Measurements from ENCODE around the gene LEF1. TPM values are rescaled to one million over a fixed set of nuclear protein-coding genes. Genes with fewer than 3 reads are reported as not detected.

Gene LEF1
- total RNA-seq, 1 experiment from 2014 or later, result 0.79 TPM

DNA sequence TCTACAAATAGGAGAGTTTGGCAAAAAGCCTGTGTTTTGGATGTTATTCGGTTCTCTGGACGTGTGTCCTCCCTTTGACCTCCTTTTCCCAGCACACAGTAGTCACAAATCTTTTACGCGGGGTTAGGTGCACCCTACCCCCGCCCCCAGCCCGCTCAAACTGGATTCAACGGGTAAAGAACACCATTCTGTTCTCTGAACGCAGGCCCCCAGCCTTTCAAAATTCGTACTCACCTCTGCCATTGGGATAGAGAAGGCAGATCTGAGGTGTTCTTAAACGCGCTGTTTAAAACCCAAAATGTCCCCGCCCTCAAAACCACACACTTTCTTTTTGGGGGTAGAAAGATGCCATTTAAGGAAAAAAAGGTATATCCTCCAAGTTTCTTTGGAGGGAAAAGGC lies 2.7 kb downstream of the LEF1 start:
- Histone ChIP-seq H3K4me2 (ENCODE audit: low read length) (no peak overlapping the region), H3K4me1 (ENCODE audit: control insufficient read depth in 1 of 2, insufficient read depth in 2 of 2, low read length in 2 of 2) (no peaks in the 10 kb centered on the region), H3K36me3 (ENCODE audit: control insufficient read depth in 1 of 2, insufficient read depth in 2 of 2, low read length in 2 of 2) (no peaks in the 10 kb centered on the region), H3K4me3 (replicated peaks in 1 of 2; ENCODE audit: low read depth in 1 of 2, low read length in 2 of 2) (no peak overlapping the region), H3K27me3 (ENCODE audit: insufficient read depth, low read length) (peaks cover 13% of the 10 kb centered on the region), H3K9ac (ENCODE audit: low read length) (no peak overlapping the region), H3K27ac (ENCODE audit: low read depth, low read length) (no peak overlapping the region), H3K9me2 (ENCODE audit: insufficient read depth) (no peaks in the 10 kb centered on the region), H4K20me1 (ENCODE audit: insufficient read depth) (no peaks in the 10 kb centered on the region), H3K79me2 (ENCODE audit: insufficient read depth, low read length) (no peaks in the 10 kb centered on the region), H2AFZ (ENCODE audit: low read depth, low read length, poor library complexity, severe bottlenecking) (no peak overlapping the region), H3K9me3 (ENCODE audit: control insufficient read depth in 1 of 2, insufficient read depth in 1 of 2, low read depth in 1 of 2, low read length in 2 of 2) (no peaks in the 10 kb centered on the region)
- CTCF ChIA-PET, result no interaction called here
- BruUV-seq (replicated peaks), result no TSS peak
- intact Hi-C loops (cut with micrococcal nuclease), result no loop called here
- no peak for DNase-seq (ENCODE audit: low read depth, low spot score)
- ATAC-seq, result no peak
- RAD21 ChIA-PET (ENCODE audit: low non-redundant PET in 1 of 2, low total read pairs in 2 of 2, uncharacterized antibody in 2 of 2, unreplicated experiment in 2 of 2), result no interaction called here
- no peak for TF ChIP-seq ZFX (IDR thresholded peaks at IDR 0.05)
- no peak for TF ChIP-seq SRF (IDR thresholded peaks at IDR 0.05; ENCODE audit: low read depth)
- TF ChIP-seq CEBPB (IDR thresholded peaks at IDR 0.05; ENCODE audit: low read depth), result no peak
- TF ChIP-seq, protein P1, sequence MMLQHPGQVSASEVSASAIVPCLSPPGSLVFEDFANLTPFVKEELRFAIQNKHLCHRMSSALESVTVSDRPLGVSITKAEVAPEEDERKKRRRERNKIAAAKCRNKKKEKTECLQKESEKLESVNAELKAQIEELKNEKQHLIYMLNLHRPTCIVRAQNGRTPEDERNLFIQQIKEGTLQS (IDR thresholded peaks at IDR 0.05), result no peak
- TF ChIP-seq RAD21 (IDR thresholded peaks at IDR 0.05; ENCODE audit: low read depth), result no peak
- no peak for TF ChIP-seq POLR2AphosphoS5 (IDR thresholded peaks at IDR 0.05; ENCODE audit: low read depth, low read length)
- no peak for TF ChIP-seq ELF1 (IDR thresholded peaks at IDR 0.05; ENCODE audit: borderline replicate concordance, low read depth)
- no peak for TF ChIP-seq EZH2 (IDR thresholded peaks at IDR 0.05)
- no peak for TF ChIP-seq ZNF274 (IDR thresholded peaks at IDR 0.05; ENCODE audit: low read depth, low read length)
- no peak for TF ChIP-seq SIN3A (IDR thresholded peaks at IDR 0.05; ENCODE audit: low read depth)
- no peak for TF ChIP-seq JUND (IDR thresholded peaks at IDR 0.05)
- TF ChIP-seq SP1 (IDR thresholded peaks at IDR 0.05; ENCODE audit: low read depth), result no peak
- POLR2A ChIA-PET, result no interaction called here

DNA sequence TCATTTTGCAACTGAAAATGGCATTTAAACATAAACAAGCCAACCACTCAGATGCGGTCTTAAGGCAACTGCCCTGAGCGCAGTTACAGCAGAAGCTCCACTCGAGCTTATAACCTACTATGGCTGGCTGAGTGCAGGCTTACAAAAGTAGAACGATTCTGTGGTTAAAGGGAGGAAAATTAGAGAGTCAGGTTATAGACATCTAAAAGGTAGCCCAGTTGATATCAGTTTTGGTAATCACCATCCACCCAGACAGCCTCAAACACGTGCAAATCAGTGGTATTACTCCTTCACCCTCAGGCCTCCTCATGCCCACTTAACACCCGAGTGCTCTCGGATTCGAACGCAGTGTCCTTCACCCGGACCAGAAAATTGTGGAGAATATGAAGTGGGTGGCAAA lies 3.1 kb downstream of the LEF1 start:
- ATAC-seq, result no peak
- H3K9ac ChIP-seq (ENCODE audit: low read length), result no peak overlapping the region
- no peaks in the 10 kb centered on the region for H3K9me2 ChIP-seq (ENCODE audit: insufficient read depth)
- H3K4me1 ChIP-seq (ENCODE audit: control insufficient read depth in 1 of 2, insufficient read depth in 2 of 2, low read length in 2 of 2), result no peaks in the 10 kb centered on the region
- H3K27ac ChIP-seq (ENCODE audit: low read depth, low read length), result no peak overlapping the region
- no peaks in the 10 kb centered on the region for H3K79me2 ChIP-seq (ENCODE audit: insufficient read depth, low read length)
- no peak overlapping the region for H2AFZ ChIP-seq (ENCODE audit: low read depth, low read length, poor library complexity, severe bottlenecking)
- peaks cover 8% of the 10 kb centered on the region for H3K27me3 ChIP-seq (ENCODE audit: insufficient read depth, low read length)
- H4K20me1 ChIP-seq (ENCODE audit: insufficient read depth), result no peaks in the 10 kb centered on the region
- H3K9me3 ChIP-seq (ENCODE audit: control insufficient read depth in 1 of 2, insufficient read depth in 1 of 2, low read depth in 1 of 2, low read length in 2 of 2), result no peaks in the 10 kb centered on the region
- DNase-seq (ENCODE audit: low read depth, low spot score), result no peak
- intact Hi-C loops (cut with micrococcal nuclease), result no loop called here
- no peak for TF ChIP-seq ZBTB33 (IDR thresholded peaks at IDR 0.05; ENCODE audit: extremely low read depth, insufficient replicate concordance, low read length)
- H3K4me3 ChIP-seq (replicated peaks in 1 of 2; ENCODE audit: low read depth in 1 of 2, low read length in 2 of 2), result no peak overlapping the region
- H3K4me2 ChIP-seq (ENCODE audit: low read length), result no peak overlapping the region
- POLR2A ChIA-PET, result no interaction called here
- no peaks in the 10 kb centered on the region for H3K36me3 ChIP-seq (ENCODE audit: control insufficient read depth in 1 of 2, insufficient read depth in 2 of 2, low read length in 2 of 2)
- BruUV-seq (replicated peaks), result no TSS peak
- RAD21 ChIA-PET (ENCODE audit: low non-redundant PET in 1 of 2, low total read pairs in 2 of 2, uncharacterized antibody in 2 of 2, unreplicated experiment in 2 of 2), result no interaction called here
- CTCF ChIA-PET, result no interaction called here
